Aorta (tissue), 5 donors: ENCODE data around the gene TMEM255A. TPM values are rescaled to one million over a fixed set of nuclear protein-coding genes. Genes with fewer than 3 reads are reported as not detected.
"Not testable (repeated sequence)": the region's sequence is repeated elsewhere in the genome, so short reads cannot be mapped to it uniquely, and the experiment has no call there.

Experiments used
- ATAC-seq: fragments of 200-7000 bp; cut with Tn5 transposase; one replicate; pipeline ENCODE4 v1.9.1; 2022; ENCODE audit warnings: moderate library complexity; ENCODE audit not compliant: low FRiP score
- DNase-seq, 2 donors: peaks; one replicate each; pipeline ENCODE4 v3.0.0-alpha.2; 2020
- H3K27ac ChIP-seq, 2 donors: one replicate each; pipeline ENCODE4 v1.5.1; 2013; ENCODE audit warnings: low read length in 2 of 2, mild to moderate bottlenecking in 2 of 2, moderate library complexity in 2 of 2, control low read depth in 1 of 2, inconsistent platforms in 1 of 2, low read depth in 1 of 2
- H3K27me3 ChIP-seq, 2 donors: one replicate each; pipeline ENCODE4 v1.6.1; 2013; ENCODE audit warnings: control low read depth in 1 of 2, low read length in 1 of 2, mild to moderate bottlenecking in 1 of 2, moderate library complexity in 1 of 2; ENCODE audit not compliant: insufficient read depth in 2 of 2, control insufficient read depth in 1 of 2
- H3K36me3 ChIP-seq, 2 donors: one replicate each; pipeline ENCODE4 v1.6.1; 2013; ENCODE audit warnings: control low read depth in 1 of 2, low read length in 1 of 2, mild to moderate bottlenecking in 1 of 2; ENCODE audit not compliant: insufficient read depth in 2 of 2, control insufficient read depth in 1 of 2
- H3K4me1 ChIP-seq, 2 donors: one replicate each; pipeline ENCODE4 v1.6.1; 2013; ENCODE audit warnings: low read length in 2 of 2, control low read depth in 1 of 2, mild to moderate bottlenecking in 1 of 2, moderate library complexity in 1 of 2; ENCODE audit not compliant: insufficient read depth in 2 of 2, control insufficient read depth in 1 of 2
- H3K4me3 ChIP-seq, 2 donors: one replicate each; pipeline ENCODE4 v1.5.1; 2013; ENCODE audit warnings: low read length in 2 of 2, control low read depth in 1 of 2, mild to moderate bottlenecking in 1 of 2
- H3K9me3 ChIP-seq: one replicate; pipeline ENCODE4 v1.6.1; 2013; ENCODE audit warnings: mild to moderate bottlenecking, low read length; ENCODE audit not compliant: control insufficient read depth
- WGBS, 2 donors: extraction: QIAGEN DNeasy Blood & Tissue Kit; methylation state at CpG; one replicate each; pipeline ENCODE4 v1.1.7; 2013; 5-methylcytosine and 5-hydroxymethylcytosine counted together
- intact Hi-C, 2 donors: fragments of 100-400 bp; cut with DNase I; formaldehyde crosslinking; loops; one replicate each; pipeline versions ENCODE4 v1.14.2 to v1.15.0; 2022
- long read RNA-seq, 2 donors: library from polyadenylated mRNA; unstranded; transcript quantifications; one replicate each; pipeline ENCODE4 v2.0.0, GENCODE V29; 2020 to 2021
- polyA plus RNA-seq, 2 donors: library from polyadenylated mRNA; stranded (reverse); fragments of 200-250 nt; gene quantifications; one replicate each; pipeline ENCODE4 v1.2.3, GENCODE V29; 2013
- total RNA-seq, 2 donors: library from RNA; stranded (reverse); fragmentation: NEBNext Ultra II Directional; extraction: Animal tissue kit (Norgen Biotek cat#: 25700); gene quantifications; one replicate each; pipeline ENCODE4 v1.2.1, GENCODE V29; 2021
- donor health status: healthy with polysubstance abuse.
- donor health status: Bipolar disorder and iron deficiency.
- donor health status: DM: no; HTN: no; CAD: no.
- donor health status: DM: no; HTN: no; CAD: no.
- donor health status: DM: yes; HTN: yes; CAD: no.

Gene TMEM255A
- 1 to 10 TPM; 1.3 to 4.3 TPM for total RNA-seq
- polyA plus RNA-seq = not detected
- long read RNA-seq, donor 1 = 0 reads
- long read RNA-seq, donor 2, partial matches to known transcripts = 0 of 1 reads
- long read RNA-seq, donor 2, other reads (novel, unspliced or antisense) = 1 of 1 reads

DNA sequence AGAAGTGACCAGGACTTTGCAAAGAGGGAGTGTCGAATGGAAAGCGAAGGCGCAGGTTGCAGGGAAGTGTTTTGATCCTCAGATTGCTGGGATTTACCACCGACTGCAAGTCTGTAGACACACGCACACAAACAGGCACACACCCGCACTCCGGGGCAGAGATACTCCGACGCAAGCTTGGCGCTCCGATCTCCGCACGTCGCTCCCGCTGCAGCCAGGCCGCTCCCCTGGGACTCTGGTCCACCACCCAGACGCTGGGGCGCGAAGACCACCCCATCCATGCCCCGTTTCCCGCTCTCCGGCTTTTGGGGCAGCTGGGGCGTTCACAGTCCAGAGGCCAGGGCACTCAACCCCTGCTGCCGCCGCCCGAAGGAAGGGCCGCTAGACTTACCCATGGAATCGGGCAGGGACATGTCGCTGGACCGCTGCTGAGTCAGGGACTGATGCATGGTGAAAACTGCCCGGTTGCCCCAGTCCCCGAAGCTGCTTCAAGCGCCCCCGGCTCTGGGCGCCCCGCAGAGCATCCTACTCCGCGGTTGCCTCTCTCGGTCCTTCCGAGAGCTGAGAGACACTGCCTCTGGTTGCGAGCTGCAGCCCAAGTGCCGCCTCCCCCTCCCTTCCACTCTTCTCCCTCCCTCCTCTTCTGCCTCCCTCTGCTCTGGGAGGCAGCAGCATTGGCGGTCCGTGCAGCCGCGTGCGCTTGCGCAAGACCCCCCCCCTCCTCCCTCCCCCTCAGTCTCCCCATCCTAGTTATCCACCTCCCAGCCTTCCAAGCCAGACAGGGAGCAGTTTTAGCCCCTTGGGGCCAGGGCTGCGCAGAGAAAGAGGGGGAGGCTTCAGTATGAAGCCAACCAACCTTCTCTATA lies at the start of gene TMEM255A:
TMEM255A (minus strand) TSS at position 601 of the 866 bp plus-strand sequence; CDS start at position 449, 152 bp downstream.
- intact Hi-C loops = no loop called here
- Histone ChIP-seq H3K9me3 (no peaks in the 10 kb centered on the region), H3K4me1 (no peaks in the 10 kb centered on the region), H3K36me3 (no peaks in the 10 kb centered on the region), H3K4me3 (peak within 1 kb of the TSS in 1 of 2 donors; percentile 44), H3K27me3 (peaks cover 0 to 1% of the 10 kb centered on the region in 2 donors), H3K27ac (no peak within 1 kb of the TSS)
- DNase-seq (peak in 1 of 2 donors; percentile 51), ATAC-seq (peak; percentile 36)
- 1 to 36% methylated on average over 48 to 49 of the region's 49 CpGs for whole genome bisulfite sequencing, 2 donors

GRCh38 chrX:120358737-120359456 lies 47.6 kb upstream of the TMEM255A start:
- H3K36me3 ChIP-seq = no peaks in the 10 kb centered on the region
- intact Hi-C loops = no loop called here
- no peak overlapping the region for H3K27ac ChIP-seq
- no peaks in the 10 kb centered on the region for H3K4me1 ChIP-seq
- H3K9me3 ChIP-seq = no peaks in the 10 kb centered on the region
- no peaks in the 10 kb centered on the region for H3K27me3 ChIP-seq
- no peak overlapping the region for H3K4me3 ChIP-seq
- DNase-seq = no peak
- ATAC-seq = no peak
- 55 to 56% methylated on average over 7 of the region's 7 CpGs for WGBS, 2 donors

DNA sequence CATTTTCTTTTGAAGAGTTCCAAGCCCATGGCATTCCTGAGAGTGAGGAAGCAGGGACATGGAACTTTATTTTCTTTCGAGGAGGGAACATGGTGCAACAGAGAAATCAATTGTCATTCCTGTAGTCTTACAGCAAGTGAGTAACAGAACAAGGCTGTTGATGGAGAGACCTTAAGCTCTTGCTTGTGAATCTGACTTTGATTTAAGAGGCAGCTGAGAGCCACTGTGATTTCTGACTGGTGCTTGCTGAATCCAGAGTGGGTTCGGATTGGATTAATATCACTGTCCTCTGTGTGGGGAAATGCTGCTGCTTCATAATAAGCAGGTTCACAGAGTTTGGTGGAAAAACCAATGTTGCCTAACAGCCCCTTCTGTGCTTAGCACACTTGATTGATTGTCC lies 45.9 kb upstream of the TMEM255A start:
- Histone ChIP-seq H3K4me3 (no peak overlapping the region), H3K4me1 (no peaks in the 10 kb centered on the region), H3K27me3 (no peaks in the 10 kb centered on the region), H3K27ac (no peak overlapping the region), H3K36me3 (no peaks in the 10 kb centered on the region), H3K9me3 (no peaks in the 10 kb centered on the region)
- WGBS, 2 donors = 44 to 58% methylated on average over 2 of the region's 2 CpGs
- DNase-seq = no peak
- ATAC-seq = no peak
- intact Hi-C loops = no loop called here

GRCh38 chrX:120356084-120356483 lies 44.8 kb upstream of the TMEM255A start:
- no peak overlapping the region for H3K4me3 ChIP-seq
- 70 to 79% methylated on average over 3 of the region's 3 CpGs for WGBS, 2 donors
- DNase-seq = no peak
- intact Hi-C loops = no loop called here
- no peaks in the 10 kb centered on the region for H3K27me3 ChIP-seq
- H3K9me3 ChIP-seq = no peaks in the 10 kb centered on the region
- H3K4me1 ChIP-seq = no peaks in the 10 kb centered on the region
- H3K36me3 ChIP-seq = no peaks in the 10 kb centered on the region
- ATAC-seq = no peak
- no peak overlapping the region for H3K27ac ChIP-seq

DNA sequence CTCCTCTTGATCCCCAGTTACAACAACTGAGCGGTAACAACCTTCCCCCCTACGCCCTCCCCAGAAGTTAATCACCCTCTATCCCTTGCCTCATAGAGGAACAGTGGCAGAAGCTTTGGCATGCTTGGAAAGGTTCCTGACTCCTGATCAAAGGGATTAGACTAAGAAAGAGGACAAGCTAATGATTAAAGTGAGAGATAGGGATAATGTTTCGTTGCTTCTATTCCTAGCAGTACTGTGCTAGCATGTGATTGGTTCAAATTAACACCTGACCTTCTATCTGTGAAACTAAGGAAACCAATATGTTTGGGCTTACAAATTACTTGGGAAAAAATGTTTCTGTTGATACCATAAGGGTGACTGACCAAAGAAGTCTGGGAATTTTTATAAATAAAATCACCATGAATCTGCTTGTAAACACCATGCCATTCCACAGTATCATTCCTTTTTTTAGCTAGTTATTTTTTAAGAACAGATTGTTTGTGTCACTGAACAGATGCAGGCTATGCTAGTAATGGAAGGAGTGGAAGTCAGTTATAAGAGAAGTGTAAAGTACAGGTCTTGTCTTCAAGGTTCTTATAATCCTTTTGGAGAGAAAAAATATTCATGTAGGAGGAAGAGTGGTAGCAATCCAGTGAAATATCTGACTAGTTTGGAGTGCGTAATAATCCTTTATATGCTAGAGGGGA lies 39.3 kb upstream of the TMEM255A start:
- H3K4me1 ChIP-seq = no peaks in the 10 kb centered on the region
- 75 to 81% methylated on average over 4 of the region's 4 CpGs for whole genome bisulfite sequencing, 2 donors
- DNase-seq (no peak), ATAC-seq (no peak)
- no peak overlapping the region for H3K27ac ChIP-seq
- no peaks in the 10 kb centered on the region for H3K27me3 ChIP-seq
- no peaks in the 10 kb centered on the region for H3K9me3 ChIP-seq
- no peak overlapping the region for H3K4me3 ChIP-seq
- intact Hi-C loops = no loop called here
- no peaks in the 10 kb centered on the region for H3K36me3 ChIP-seq

GRCh38 chrX:120344566-120344965 lies 33.3 kb upstream of the TMEM255A start:
- H3K9me3 ChIP-seq, DNase-seq, intact Hi-C loops, H3K4me3 ChIP-seq, H3K27me3 ChIP-seq, H3K4me1 ChIP-seq, H3K36me3 ChIP-seq, ATAC-seq, H3K27ac ChIP-seq: not testable (repeated sequence)
- WGBS, 2 donors = 84 to 91% methylated on average over 11 of the region's 11 CpGs

DNA sequence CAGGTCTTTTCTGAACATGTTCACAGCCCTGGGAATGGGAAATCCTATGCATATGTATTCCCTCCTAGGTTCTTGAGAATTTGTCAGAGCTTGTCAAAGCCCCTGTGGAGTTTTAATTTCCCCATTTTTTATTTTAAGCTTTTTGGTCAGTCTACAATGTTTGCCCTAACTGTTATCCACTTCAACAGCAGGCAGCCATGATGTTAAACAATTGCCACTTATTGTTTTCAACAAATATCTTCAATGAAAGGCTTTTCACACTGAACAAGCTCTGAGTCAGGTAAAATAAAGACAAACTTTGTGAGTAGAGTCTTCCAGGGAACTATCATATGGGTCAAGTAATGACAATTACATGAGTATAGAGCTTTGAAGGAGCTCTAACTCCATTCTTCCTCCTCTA lies 25.6 kb upstream of the TMEM255A start:
- DNase-seq = no peak
- H3K4me1 ChIP-seq = no peaks in the 10 kb centered on the region
- no peak overlapping the region for H3K4me3 ChIP-seq
- no peaks in the 10 kb centered on the region for H3K27me3 ChIP-seq
- no peaks in the 10 kb centered on the region for H3K9me3 ChIP-seq
- intact Hi-C loops = no loop called here
- no peaks in the 10 kb centered on the region for H3K36me3 ChIP-seq
- H3K27ac ChIP-seq = no peak overlapping the region
- ATAC-seq = no peak

DNA sequence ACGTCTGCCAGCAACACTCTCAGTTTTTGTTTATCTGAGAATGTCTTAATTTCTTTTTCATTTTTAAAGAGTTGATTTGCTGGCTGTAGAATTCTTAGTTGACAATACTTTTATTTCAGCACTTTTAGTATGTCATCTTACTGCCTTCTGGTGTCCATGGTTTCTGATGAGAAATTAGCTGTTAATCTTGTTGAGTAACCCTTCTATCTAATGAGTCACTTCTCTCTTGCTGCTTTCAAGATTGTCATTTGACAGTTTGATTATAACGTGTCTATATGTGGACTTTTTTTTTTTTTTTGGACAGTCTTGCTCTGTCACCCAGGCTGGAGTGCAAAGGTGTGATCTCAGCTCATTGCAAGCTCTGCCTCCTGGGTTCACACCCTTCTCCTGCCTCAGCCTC lies 24.0 kb upstream of the TMEM255A start:
- no peaks in the 10 kb centered on the region for H3K9me3 ChIP-seq
- H3K36me3 ChIP-seq = no peaks in the 10 kb centered on the region
- DNase-seq (no peak), ATAC-seq (no peak)
- 62 to 67% methylated on average over 2 of the region's 2 CpGs for WGBS, 2 donors
- intact Hi-C loops = no loop called here
- no peak overlapping the region for H3K4me3 ChIP-seq
- H3K27ac ChIP-seq = no peak overlapping the region
- H3K4me1 ChIP-seq = no peaks in the 10 kb centered on the region
- no peaks in the 10 kb centered on the region for H3K27me3 ChIP-seq
